HepG2 (cell line): ENCODE results near the gene CKS1B. TPM values are rescaled to one million over a fixed set of nuclear protein-coding genes. Genes with fewer than 3 reads are reported as not detected.

Experiments
- DNMT1 ChIP-seq: sonication (generic); formaldehyde crosslinking; IDR thresholded peaks from 2 replicates; pipeline ENCODE4 v1.5.1; 2020; ENCODE audit warnings: mild to moderate bottlenecking, missing genetic modification reagents
- EED ChIP-seq: sonication (generic); formaldehyde crosslinking; IDR thresholded peaks from 2 replicates; pipeline ENCODE4 v1.5.0; 2020; ENCODE audit warnings: mild to moderate bottlenecking, missing genetic modification reagents
- EHMT2 ChIP-seq: fragments of 200-600 bp; sonication (generic); IDR thresholded peaks from 2 replicates; pipeline ENCODE4 v1.7.0; 2017; ENCODE audit warnings: antibody characterized with exemption, low read depth, low read length, borderline replicate concordance
- FOXO4 ChIP-seq: sonication (generic); formaldehyde crosslinking; conservative IDR thresholded peaks from 2 replicates; pipeline ENCODE4 v1.8.1; 2023; ENCODE audit warnings: missing genetic modification reagents
- GLI4 ChIP-seq: sonication (generic); formaldehyde crosslinking; IDR thresholded peaks from 2 replicates; pipeline ENCODE4 v1.5.1; 2020; ENCODE audit warnings: missing genetic modification reagents, mild to moderate bottlenecking, moderate library complexity, borderline replicate concordance
- HNF1B ChIP-seq: sonication (generic); formaldehyde crosslinking; IDR thresholded peaks from 2 replicates; pipeline ENCODE4 v1.5.1; 2020; ENCODE audit warnings: mild to moderate bottlenecking, moderate library complexity, missing genetic modification reagents
- KLF15 ChIP-seq: sonication (generic); formaldehyde crosslinking; IDR thresholded peaks from 2 replicates; pipeline ENCODE4 v1.8.1; 2023; ENCODE audit warnings: borderline replicate concordance, mild to moderate bottlenecking, inconsistent platforms, missing genetic modification reagents, mixed read lengths
- MYPOP ChIP-seq: sonication (generic); formaldehyde crosslinking; IDR thresholded peaks from 2 replicates; pipeline ENCODE4 v1.8.1; 2023; ENCODE audit warnings: mild to moderate bottlenecking, moderate library complexity, missing genetic modification reagents
- PRMT3 ChIP-seq: sonication (generic); formaldehyde crosslinking; IDR thresholded peaks from 2 replicates; pipeline ENCODE4 v1.8.1; 2022; ENCODE audit warnings: low read depth, mild to moderate bottlenecking, moderate library complexity, missing genetic modification reagents, borderline replicate concordance
- PTBP1 ChIP-seq: fragments of 200-400 bp; formaldehyde crosslinking; IDR thresholded peaks from 2 replicates; pipeline ENCODE4 v1.6.1; 2018; ENCODE audit warnings: low read length, low read depth; ENCODE audit not compliant: poor library complexity, severe bottlenecking
- TOE1 ChIP-seq: sonication (generic); formaldehyde crosslinking; IDR thresholded peaks from 2 replicates; pipeline ENCODE4 v1.4.0; 2020; ENCODE audit warnings: mild to moderate bottlenecking, missing genetic modification reagents
- ZHX2 ChIP-seq, 2 experiments: sonication (generic) in 1 of 2; formaldehyde crosslinking in 1 of 2; IDR thresholded peaks; 2 replicates each; pipeline versions ENCODE4 v1.6.1 to v1.9.0; 2014 to 2022; ENCODE audit warnings: antibody characterized with exemption in 1 of 2, borderline replicate concordance in 1 of 2, inconsistent platforms in 1 of 2, low read depth in 1 of 2, missing genetic modification reagents in 1 of 2
- ZNF143 ChIP-seq: sonication (generic); formaldehyde crosslinking; IDR thresholded peaks from 2 replicates; pipeline ENCODE4 v1.4.0; 2020; ENCODE audit warnings: missing genetic modification reagents
- ZNF329 ChIP-seq: sonication (generic); formaldehyde crosslinking; IDR thresholded peaks from 2 replicates; pipeline ENCODE4 v1.9.0; 2021; ENCODE audit warnings: low read depth, mild to moderate bottlenecking, missing genetic modification reagents
- ZNF773 ChIP-seq: sonication (generic); formaldehyde crosslinking; IDR thresholded peaks from 2 replicates; pipeline ENCODE4 v1.4.0; 2020; ENCODE audit warnings: missing genetic modification reagents, borderline replicate concordance
- ZNF841 ChIP-seq: sonication (generic); formaldehyde crosslinking; IDR thresholded peaks from 2 replicates; pipeline ENCODE4 v1.8.1; 2023; ENCODE audit warnings: missing genetic modification reagents, borderline replicate concordance
- ZNF850 ChIP-seq: sonication (generic); formaldehyde crosslinking; conservative IDR thresholded peaks from 2 replicates; pipeline ENCODE4 v1.9.0; 2021; ENCODE audit warnings: mild to moderate bottlenecking, missing genetic modification reagents
- polyA plus RNA-seq, 8 experiments: library from polyadenylated mRNA; depleted of rRNA in 3 of 8; stranded (reverse) in 7 of 8; unstranded in 1 of 8; fragments of >200 nt; fragmentation: Illumina TruSeq in 4 of 8; extraction: Trizol in 4 of 8; gene quantifications; 2 replicates each; pipeline versions ENCODE4 v1.2.1 to v1.2.3, GENCODE V29; 2011 to 2016; ENCODE audit warnings: low read depth in 4 of 8, missing spikeins in 1 of 8, mixed read lengths in 1 of 8; ENCODE audit not compliant: insufficient read depth in 1 of 8
- total RNA-seq, 5 experiments: library from RNA; depleted of rRNA; stranded (reverse); fragments of >200 nt; fragmentation: Illumina TruSeq; extraction: Trizol; gene quantifications; 2 replicates each; pipeline ENCODE4 v1.2.3, GENCODE V29; 2016; ENCODE audit warnings: low read depth in 1 of 5

CKS1B gene
- total and polyA plus RNA-seq, 2 of the 13 experiments (the other 11 are each of a cell fraction or from before 2014, with no cell fraction given), result 217 to 222 TPM

- TF ChIP-seq ZHX2 (IDR thresholded peaks at IDR 0.05; ENCODE audit: low read depth) (no peak), ZHX2 (CRISPR knock-in tag; IDR thresholded peaks at IDR 0.05; ENCODE audit: borderline replicate concordance) (no peak), ZNF773 (CRISPR knock-in tag) (peak; percentile 95), GLI4 (CRISPR knock-in tag) (no peak; the same call in 1 of the 2 replicates), HNF1B (CRISPR knock-in tag) (no peak), ZNF850 (no peak; the same call in 1 of the 2 replicates), ZNF143 (0 out of 2 replicates have a peak, but pooled peaks have one; percentile 43), PTBP1 (no peak), EHMT2 (no peak), FOXO4 (CRISPR knock-in tag) (0 out of 2 replicates have a peak, but pooled peaks have one; percentile 53), EED (CRISPR knock-in tag) (peak; percentile 85), ZNF329 (CRISPR knock-in tag) (no peak), DNMT1 (CRISPR knock-in tag) (peak; percentile 71; the same call in 1 of the 2 replicates), TOE1 (no peak), ZNF841 (CRISPR knock-in tag) (peak; percentile 75; the same call in 1 of the 2 replicates), PRMT3 (CRISPR knock-in tag) (no peak), KLF15 (no peak), MYPOP (CRISPR knock-in tag) (peak; percentile 93)
Observed at GRCh38 chr1:154961207-154962155, 13.0 kb upstream of the CKS1B start, which contains the start of gene PYGO2 (continued).
